Tibial artery (tissue), 4 donors: Measurements from ENCODE around the gene CHMP3.

Experiments used
- DNase-seq, 2 donors: peaks; one replicate each; pipeline ENCODE4 v3.0.0-alpha.2; 2019
- H3K27ac ChIP-seq, 2 donors: fragments of 200-600 bp; sonication (generic) in 1 of 2; 1 replicate in 1 of 2; 2 replicates in 1 of 2; pipeline ENCODE4 v1.5.1; 2018 to 2019; ENCODE audit warnings: mild to moderate bottlenecking in 1 of 2
- H3K27me3 ChIP-seq, 2 donors: fragments of 200-600 bp; sonication (generic) in 1 of 2; one replicate each; pipeline versions ENCODE4 v1.5.1 to v1.6.0; 2016 to 2019
- H3K36me3 ChIP-seq, 3 donors: fragments of 200-600 bp; sonication (generic) in 2 of 3; one replicate each; pipeline ENCODE4 v1.5.1; 2016 to 2019; ENCODE audit warnings: mild to moderate bottlenecking in 2 of 3
- H3K4me1 ChIP-seq, 4 donors: fragments of 200-600 bp; sonication (generic) in 2 of 4; 1 replicate in 3 of 4; 2 replicates in 1 of 4; pipeline ENCODE4 v1.5.1; 2016 to 2019
- H3K4me3 ChIP-seq, 2 donors: fragments of 200-600 bp; sonication (generic) in 1 of 2; 1 replicate in 1 of 2; 2 replicates in 1 of 2; pipeline ENCODE4 v1.5.1; 2018 to 2019; ENCODE audit warnings: mild to moderate bottlenecking in 2 of 2
- H3K9me3 ChIP-seq, 3 donors: fragments of 200-600 bp; sonication (generic) in 1 of 3; one replicate each; pipeline ENCODE4 v1.5.1; 2016 to 2019
- CTCF ChIP-seq, 2 experiments: fragments of 200-600 bp in 1 of 2; fragments of 450-650 bp in 1 of 2; IDR thresholded peaks; one replicate each; pipeline ENCODE4 v1.5.1; 2017 to 2019; ENCODE audit warnings: antibody characterized with exemption in 2 of 2, mild to moderate bottlenecking in 1 of 2, moderate library complexity in 1 of 2
- intact Hi-C: fragments of 100-400 bp; cut with DNase I; formaldehyde crosslinking; loops from one replicate; pipeline ENCODE4 v1.15.0; 2023; ENCODE audit warnings: low total_unique reads

Gene CHMP3

GRCh38 chr2:86577817-86578456, 14.7 kb upstream of the CHMP3 start:
- H3K27me3 ChIP-seq: no peaks in the 10 kb centered on the region
- TF ChIP-seq CTCF (IDR thresholded peaks at IDR 0.05): no peak
- H3K36me3 ChIP-seq: no peaks in the 10 kb centered on the region
- DNase-seq: no peak
- no peaks in the 10 kb centered on the region for H3K4me1 ChIP-seq
- no peak overlapping the region for H3K27ac ChIP-seq
- no peak overlapping the region for H3K4me3 ChIP-seq
- intact Hi-C loops: no loop called here
- no peaks in the 10 kb centered on the region for H3K9me3 ChIP-seq

GRCh38 chr2:86570059-86570458, 6.8 kb upstream of the CHMP3 start:
- no peaks in the 10 kb centered on the region for H3K27me3 ChIP-seq
- no peak for TF ChIP-seq CTCF (IDR thresholded peaks at IDR 0.05)
- DNase-seq: no peak
- no peak overlapping the region for H3K4me3 ChIP-seq
- no peak overlapping the region for H3K27ac ChIP-seq
- intact Hi-C loops: no loop called here
- H3K4me1 ChIP-seq: no peaks in the 10 kb centered on the region
- no peaks in the 10 kb centered on the region for H3K36me3 ChIP-seq
- H3K9me3 ChIP-seq: no peaks in the 10 kb centered on the region

- H3K27me3 ChIP-seq: no peaks in the 10 kb centered on the region
- peaks cover 0 to 9% (median 6%) of the 10 kb centered on the region in 4 donors for H3K4me1 ChIP-seq
- H3K36me3 ChIP-seq: no peaks in the 10 kb centered on the region
- no peak for TF ChIP-seq CTCF (IDR thresholded peaks at IDR 0.05)
- H3K4me3 ChIP-seq: no peak overlapping the region
- intact Hi-C loops: no loop called here
- no peak overlapping the region for H3K27ac ChIP-seq
- no peaks in the 10 kb centered on the region for H3K9me3 ChIP-seq
- DNase-seq: no peak
Measured at GRCh38 chr2:86566821-86567190, 3.6 kb upstream of the CHMP3 start.

GRCh38 chr2:86566158-86566820, 3.0 kb upstream of the CHMP3 start:
- no peak for TF ChIP-seq CTCF (IDR thresholded peaks at IDR 0.05)
- Histone ChIP-seq H3K36me3 (no peaks in the 10 kb centered on the region), H3K27ac (no peak overlapping the region), H3K4me3 (no peak overlapping the region), H3K4me1 (peaks cover 0 to 14% (median 11%) of the 10 kb centered on the region in 4 donors), H3K27me3 (no peaks in the 10 kb centered on the region), H3K9me3 (no peaks in the 10 kb centered on the region)
- intact Hi-C loops: no loop called here
- no peak for DNase-seq

- Histone ChIP-seq H3K36me3 (no peaks in the 10 kb centered on the region), H3K9me3 (no peaks in the 10 kb centered on the region), H3K4me1 (peaks cover 0 to 27% (median 16%) of the 10 kb centered on the region in 4 donors), H3K4me3 (peak overlapping the region; percentile 62 to 85), H3K27ac (peak overlapping the region; percentile 89 to 99), H3K27me3 (no peaks in the 10 kb centered on the region)
- no peak for TF ChIP-seq CTCF (IDR thresholded peaks at IDR 0.05)
- DNase-seq: no peak
- intact Hi-C loops: loop anchor here (1.0 to 2.0 kb wide), 2 partner anchors 59 to 123 kb away; partner anchors contain the start of gene RNF103
Measured at GRCh38 chr2:86563650-86564061, 413 bp upstream of the CHMP3 start.
